GM12878 (cell line): ENCODE measurements around the gene EMP1. TPM values are rescaled to one million over a fixed set of nuclear protein-coding genes. Genes with fewer than 3 reads are reported as not detected.

Experiments used
- ATAC-seq: fragments of 200-7000 bp; cut with Tn5 transposase; 3 replicates; pipeline ENCODE4 v1.9.1; 2020; ENCODE audit warnings: mild to moderate bottlenecking, moderate library complexity
- BruUV-seq: library from RNA; stranded (reverse); fragments of 400-500 nt; replicated peaks from 2 replicates; lab custom pipeline; 2021; lab: Mats Ljungman, UMichigan
- CTCF ChIA-PET: fragments of 300-600 bp; sonication (Branson Sonifier 250); formaldehyde crosslinking; extraction: SDS; loops from one replicate; lab custom pipeline; 2021; ENCODE audit warnings: inconsistent platforms; lab: Yijun Ruan, JAX
- POLR2A ChIA-PET: fragments of 350-600 bp; formaldehyde crosslinking; extraction: SDS; loops from one replicate; lab custom pipeline; 2021; ENCODE audit warnings: inconsistent platforms; lab: Charles Lee
- RAD21 ChIA-PET: fragments of 300-600 bp; sonication (Branson Sonifier 250); formaldehyde crosslinking; loops from one replicate; lab custom pipeline; 2023; ENCODE audit warnings: antibody characterized with exemption; ENCODE audit not compliant: unreplicated experiment; lab: Charles Lee
- SMC1A ChIA-PET: fragments of 300-600 bp; sonication (Branson Sonifier 250); formaldehyde crosslinking; loops from one replicate; lab custom pipeline; 2023; ENCODE audit not compliant: unreplicated experiment, uncharacterized antibody; lab: Charles Lee
- DNase-seq: peaks from one replicate; pipeline ENCODE4 v3.0.0-alpha.2; 2011; ENCODE audit warnings: low read depth, low spot score
- FAIRE-seq: peaks from 3 replicates; lab custom pipeline; 2011; peaks lifted over from hg19 to GRCh38; lab: Jason Lieb, UNC
- H2AFZ ChIP-seq: 2 replicates; pipeline ENCODE4 v1.6.0; 2011; ENCODE audit warnings: low read depth, low read length, control low read depth; ENCODE audit not compliant: control insufficient read depth
- H3K27ac ChIP-seq: 2 replicates; pipeline ENCODE4 v1.5.1; 2011; ENCODE audit warnings: control low read depth; ENCODE audit not compliant: control insufficient read depth, insufficient read depth
- H3K27me3 ChIP-seq, 2 experiments: replicated peaks in 1 of 2; 2 replicates each; pipeline versions ENCODE4 v1.6.0 to v1.6.1; 2011; ENCODE audit warnings: low read length in 1 of 2; ENCODE audit not compliant: control insufficient read depth in 2 of 2, insufficient read depth in 2 of 2
- H3K36me3 ChIP-seq, 2 experiments: 2 replicates each; pipeline ENCODE4 v1.5.1; 2011; ENCODE audit warnings: low read length in 1 of 2; ENCODE audit not compliant: control insufficient read depth in 2 of 2, insufficient read depth in 2 of 2
- H3K4me1 ChIP-seq: 2 replicates; pipeline ENCODE4 v1.6.1; 2011; ENCODE audit warnings: mild to moderate bottlenecking, low read length, moderate library complexity, mixed read lengths; ENCODE audit not compliant: control insufficient read depth, insufficient read depth
- H3K4me2 ChIP-seq: 2 replicates; pipeline ENCODE4 v1.6.0; 2011; ENCODE audit warnings: control low read depth; ENCODE audit not compliant: control insufficient read depth, insufficient read depth
- H3K4me3 ChIP-seq: fragments of 200-600 bp; sonication (generic); 2 replicates; pipeline ENCODE4 v1.5.1; 2016
- H3K79me2 ChIP-seq: 2 replicates; pipeline ENCODE4 v1.6.0; 2011; ENCODE audit warnings: low read length; ENCODE audit not compliant: control insufficient read depth, insufficient read depth
- H3K9ac ChIP-seq: 2 replicates; pipeline ENCODE4 v1.8.0; 2011; ENCODE audit warnings: low read length, control low read depth, mixed read lengths; ENCODE audit not compliant: control insufficient read depth, insufficient read depth
- H3K9me3 ChIP-seq: replicated peaks from 3 replicates; pipeline ENCODE4 v1.5.1; 2011; ENCODE audit warnings: mild to moderate bottlenecking, low read length; ENCODE audit not compliant: control insufficient read depth, insufficient read depth
- H4K20me1 ChIP-seq: 2 replicates; pipeline ENCODE4 v1.6.0; 2011; ENCODE audit not compliant: control insufficient read depth, insufficient read depth
- ATF7 ChIP-seq: fragments of 450-650 bp; IDR thresholded peaks from 2 replicates; pipeline ENCODE4 v1.6.1; 2016; ENCODE audit warnings: low read depth, mild to moderate bottlenecking
- BMI1 ChIP-seq: fragments of 450-650 bp; IDR thresholded peaks from 2 replicates; pipeline ENCODE4 v1.6.1; 2016; ENCODE audit warnings: mild to moderate bottlenecking, moderate library complexity, borderline replicate concordance
- CBFB ChIP-seq: IDR thresholded peaks from 2 replicates; pipeline ENCODE4 v1.6.1; 2016; ENCODE audit warnings: antibody characterized with exemption, low read depth
- CEBPZ ChIP-seq: fragments of 150-350 bp; IDR thresholded peaks from 2 replicates; pipeline ENCODE4 v1.6.1; 2016; ENCODE audit warnings: low read depth, low read length
- FOS ChIP-seq: IDR thresholded peaks from 3 replicates; pipeline ENCODE4 v1.6.1; 2011; ENCODE audit warnings: borderline replicate concordance; ENCODE audit not compliant: insufficient read length; ENCODE audit errors: extremely low read depth
- GABPA ChIP-seq: IDR thresholded peaks from 2 replicates; pipeline ENCODE4 v1.6.1; 2014; ENCODE audit warnings: antibody characterized with exemption, low read depth, mild to moderate bottlenecking, inconsistent platforms
- SMAD5 ChIP-seq: IDR thresholded peaks from 2 replicates; pipeline ENCODE4 v1.6.1; 2016; ENCODE audit warnings: antibody characterized with exemption, low read depth
- SMC3 ChIP-seq: IDR thresholded peaks from 2 replicates; pipeline ENCODE4 v1.6.1; 2011; ENCODE audit warnings: low read length, improper control_type of control experiment, borderline replicate concordance
- TARDBP ChIP-seq: IDR thresholded peaks from 2 replicates; pipeline ENCODE4 v1.6.1; 2016; ENCODE audit warnings: borderline replicate concordance
- ZBED1 ChIP-seq: IDR thresholded peaks from 2 replicates; pipeline ENCODE4 v1.6.1; 2016; ENCODE audit warnings: borderline replicate concordance
- ZSCAN29 ChIP-seq: fragments of 450-650 bp; IDR thresholded peaks from 2 replicates; pipeline ENCODE4 v1.6.1; 2017; ENCODE audit warnings: mild to moderate bottlenecking, moderate library complexity
- WGBS: methylation state at CpG from one replicate; pipeline ENCODE4 v1.1.6; 2016; ENCODE audit warnings: low lambda C conversion rate; ENCODE audit not compliant: insufficient replicate concordance, insufficient coverage; ENCODE audit errors: missing lambda C conversion rate; 5-methylcytosine and 5-hydroxymethylcytosine counted together
- in situ Hi-C: fragments of 300-500 bp; cut with MboI; formaldehyde crosslinking; loops from 9 replicates; pipeline ENCODE4 v1.14.3; 2018; ENCODE audit warnings: mixed read lengths
- intact Hi-C: fragments of 100-400 bp; cut with micrococcal nuclease; formaldehyde crosslinking; loops from one replicate; pipeline ENCODE4 v1.14.2; 2022; ENCODE audit not compliant: unreplicated experiment
- polyA plus RNA-seq, 11 experiments: library from polyadenylated mRNA; depleted of rRNA in 4 of 11; unstranded in 6 of 11; stranded (reverse) in 5 of 11; fragments of >200 nt; fragmentation: Nextera tagmentation in 4 of 11; fragmentation: Illumina TruSeq in 1 of 11; extraction: Ambion mirVana in 4 of 11; extraction: Trizol in 1 of 11; gene quantifications; 1 replicate in 1 of 11; 2 replicates in 10 of 11; pipeline versions ENCODE4 v1.2.1 to v1.2.3, GENCODE V29; 2011 to 2016; ENCODE audit warnings: inconsistent platforms in 2 of 11, missing spikeins in 2 of 11, low read depth in 1 of 11
- total RNA-seq, 4 experiments: library from RNA; depleted of rRNA in 3 of 4; stranded (reverse); fragments of >200 nt in 3 of 4; fragmentation: Illumina TruSeq in 1 of 4; extraction: Trizol in 1 of 4; gene quantifications; 2 replicates each; pipeline versions ENCODE4 v1.2.1 to v1.2.3, GENCODE V29; 2013 to 2021
- TF ChIP-seq, protein P1 (sequence below): fragments of 450-650 bp; IDR thresholded peaks from 2 replicates; pipeline ENCODE4 v1.6.1; 2017; ENCODE audit warnings: antibody characterized with exemption, mild to moderate bottlenecking, moderate library complexity
- TF ChIP-seq, protein P2 (sequence below): IDR thresholded peaks from 2 replicates; pipeline ENCODE4 v1.6.1; 2012; ENCODE audit warnings: low read depth, low read length, improper control_type of control experiment

The EMP1 gene
- total and polyA plus RNA-seq, 10 of the 15 experiments (the other 5 are each of a cell fraction or from before 2014, with no cell fraction given) = 0.09 to 0.90 (median 0.25) TPM; not detected in 1

DNA sequence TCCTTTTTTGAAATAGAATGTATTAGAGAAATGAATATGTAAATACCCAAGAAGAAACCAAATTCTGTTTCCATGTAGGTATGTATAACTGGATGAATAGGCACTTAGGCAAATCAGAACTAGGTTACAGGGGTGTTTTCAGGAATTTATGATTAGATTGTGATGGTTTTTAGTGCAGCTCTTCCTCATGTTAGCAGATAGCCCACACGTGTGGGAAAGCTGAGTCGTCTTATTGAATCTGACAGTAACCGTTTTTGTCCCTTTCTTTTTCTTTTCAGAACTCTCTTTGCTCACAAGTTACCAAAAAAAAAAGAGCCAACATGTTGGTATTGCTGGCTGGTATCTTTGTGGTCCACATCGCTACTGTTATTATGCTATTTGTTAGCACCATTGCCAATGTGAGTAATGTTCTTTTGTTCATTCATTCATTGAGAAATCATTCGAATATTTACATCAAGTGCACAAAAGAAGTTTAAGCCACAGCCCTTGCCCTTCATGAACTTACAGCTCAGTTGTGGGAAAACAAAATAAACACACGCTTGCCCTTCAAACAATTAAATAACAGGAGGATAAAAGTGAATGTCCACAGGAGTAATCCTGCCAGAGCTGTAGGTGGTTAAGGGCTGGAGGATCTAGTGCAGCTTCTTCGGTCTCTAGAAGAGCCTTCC lies 14.8 kb downstream of the EMP1 start (continued):
- no peak for TF ChIP-seq GABPA
- no peak for TF ChIP-seq ATF7
- TF ChIP-seq, protein P1, sequence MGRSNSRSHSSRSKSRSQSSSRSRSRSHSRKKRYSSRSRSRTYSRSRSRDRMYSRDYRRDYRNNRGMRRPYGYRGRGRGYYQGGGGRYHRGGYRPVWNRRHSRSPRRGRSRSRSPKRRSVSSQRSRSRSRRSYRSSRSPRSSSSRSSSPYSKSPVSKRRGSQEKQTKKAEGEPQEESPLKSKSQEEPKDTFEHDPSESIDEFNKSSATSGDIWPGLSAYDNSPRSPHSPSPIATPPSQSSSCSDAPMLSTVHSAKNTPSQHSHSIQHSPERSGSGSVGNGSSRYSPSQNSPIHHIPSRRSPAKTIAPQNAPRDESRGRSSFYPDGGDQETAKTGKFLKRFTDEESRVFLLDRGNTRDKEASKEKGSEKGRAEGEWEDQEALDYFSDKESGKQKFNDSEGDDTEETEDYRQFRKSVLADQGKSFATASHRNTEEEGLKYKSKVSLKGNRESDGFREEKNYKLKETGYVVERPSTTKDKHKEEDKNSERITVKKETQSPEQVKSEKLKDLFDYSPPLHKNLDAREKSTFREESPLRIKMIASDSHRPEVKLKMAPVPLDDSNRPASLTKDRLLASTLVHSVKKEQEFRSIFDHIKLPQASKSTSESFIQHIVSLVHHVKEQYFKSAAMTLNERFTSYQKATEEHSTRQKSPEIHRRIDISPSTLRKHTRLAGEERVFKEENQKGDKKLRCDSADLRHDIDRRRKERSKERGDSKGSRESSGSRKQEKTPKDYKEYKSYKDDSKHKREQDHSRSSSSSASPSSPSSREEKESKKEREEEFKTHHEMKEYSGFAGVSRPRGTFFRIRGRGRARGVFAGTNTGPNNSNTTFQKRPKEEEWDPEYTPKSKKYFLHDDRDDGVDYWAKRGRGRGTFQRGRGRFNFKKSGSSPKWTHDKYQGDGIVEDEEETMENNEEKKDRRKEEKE = no peak

DNA sequence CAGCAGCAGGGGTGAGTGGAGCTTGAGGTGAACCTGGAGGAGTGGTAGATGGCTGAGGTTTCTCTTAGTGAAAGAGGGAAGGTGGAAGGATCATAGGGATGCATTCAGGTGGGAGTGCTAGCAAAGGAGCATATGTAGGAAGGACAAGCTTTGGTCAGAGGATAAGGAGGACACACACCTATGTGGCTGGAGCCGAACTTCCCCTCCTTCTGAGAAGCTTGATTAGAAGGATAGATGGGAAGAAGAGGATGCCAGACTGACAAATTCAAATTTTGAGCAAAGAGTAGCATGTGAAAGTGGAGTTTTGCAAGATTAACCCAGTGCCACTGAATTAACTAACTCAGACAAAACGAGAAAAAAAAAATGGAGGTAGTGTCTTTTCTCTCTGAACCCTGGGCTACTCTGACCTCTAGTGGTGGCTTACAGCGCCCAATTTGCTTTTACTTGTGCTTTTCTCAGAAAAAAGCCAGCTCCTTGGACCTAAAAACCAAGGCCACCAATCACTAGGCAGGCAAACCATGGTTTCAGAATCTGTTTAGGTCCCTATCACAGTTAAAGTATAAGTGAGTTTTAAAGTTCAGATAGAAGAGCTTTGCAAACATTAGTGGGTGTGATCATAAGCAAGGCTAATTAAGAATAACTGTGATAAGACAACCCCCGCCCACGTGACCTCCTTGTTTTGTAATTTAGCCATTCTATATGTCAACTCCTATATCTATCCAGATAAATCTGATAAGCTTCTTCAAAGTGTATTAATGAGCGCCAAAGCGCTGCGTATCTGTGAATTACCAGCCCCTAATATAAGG lies 15.5 kb downstream of the EMP1 start:
- ChIA-PET POLR2A (no interaction called here), RAD21 (interaction anchor here (0.7 to 2.2 kb wide), 11 partner anchors 11 to 641 kb away, joined by 3 to 21 read pairs (median 4); no protein-coding TSS in a partner anchor), CTCF (interaction anchor here (0.6 to 9.8 kb wide), 42 partner anchors 7 to 887 kb away, joined by 3 to 105 read pairs (median 4); no protein-coding TSS in a partner anchor), SMC1A (interaction anchor here (0.6 to 6.0 kb wide), 19 partner anchors 26 to 835 kb away, joined by 3 to 50 read pairs (median 3); no protein-coding TSS in a partner anchor)
- ATAC-seq (peak; percentile 72), DNase-seq (no peak), FAIRE-seq (peak; percentile 13)
- Histone ChIP-seq H3K4me1 (no peaks in the 10 kb centered on the region), H3K27ac (no peak overlapping the region), H3K4me3 (no peak overlapping the region), H3K4me2 (no peak overlapping the region), H4K20me1 (no peaks in the 10 kb centered on the region), H2AFZ (no peak overlapping the region), H3K79me2 (no peaks in the 10 kb centered on the region), H3K9me3 (no peaks in the 10 kb centered on the region), H3K27me3 (peaks cover 0 to 9% of the 10 kb centered on the region in 2 experiments; a peak in 2 of 4 replicates), H3K9ac (no peak overlapping the region), H3K36me3 (no peaks in the 10 kb centered on the region)
- 39% methylated on average over 8 of the region's 8 CpGs for WGBS
- in situ Hi-C loops = loop anchor here (5.0 kb wide), 1 partner anchor 300 kb away; no protein-coding TSS in a partner anchor
- no TSS peak for BruUV-seq
- intact Hi-C loops = loop anchor here (1.0 to 2.0 kb wide), 3 partner anchors 113 to 424 kb away; no protein-coding TSS in a partner anchor
- no peak for TF ChIP-seq ZBED1
- no peak for TF ChIP-seq ZSCAN29
- no peak for TF ChIP-seq BMI1
- TF ChIP-seq ATF7 = no peak
- no peak for TF ChIP-seq TARDBP
- peak; percentile 95 for TF ChIP-seq SMC3
- no peak for TF ChIP-seq CBFB
- TF ChIP-seq, protein P2, sequence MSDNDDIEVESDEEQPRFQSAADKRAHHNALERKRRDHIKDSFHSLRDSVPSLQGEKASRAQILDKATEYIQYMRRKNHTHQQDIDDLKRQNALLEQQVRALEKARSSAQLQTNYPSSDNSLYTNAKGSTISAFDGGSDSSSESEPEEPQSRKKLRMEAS = no peak
- TF ChIP-seq CEBPZ = no peak
- TF ChIP-seq FOS = no peak
- no peak for TF ChIP-seq SMAD5
